GOT3 (cell line): ENCODE results near the gene KCNF1.

Source experiments
- DNase-seq: peaks from one replicate; lab custom pipeline; 2025; ENCODE audit warnings: mixed read lengths; lab: John Stamatoyannopoulos, UW

KCNF1 gene, protein sequence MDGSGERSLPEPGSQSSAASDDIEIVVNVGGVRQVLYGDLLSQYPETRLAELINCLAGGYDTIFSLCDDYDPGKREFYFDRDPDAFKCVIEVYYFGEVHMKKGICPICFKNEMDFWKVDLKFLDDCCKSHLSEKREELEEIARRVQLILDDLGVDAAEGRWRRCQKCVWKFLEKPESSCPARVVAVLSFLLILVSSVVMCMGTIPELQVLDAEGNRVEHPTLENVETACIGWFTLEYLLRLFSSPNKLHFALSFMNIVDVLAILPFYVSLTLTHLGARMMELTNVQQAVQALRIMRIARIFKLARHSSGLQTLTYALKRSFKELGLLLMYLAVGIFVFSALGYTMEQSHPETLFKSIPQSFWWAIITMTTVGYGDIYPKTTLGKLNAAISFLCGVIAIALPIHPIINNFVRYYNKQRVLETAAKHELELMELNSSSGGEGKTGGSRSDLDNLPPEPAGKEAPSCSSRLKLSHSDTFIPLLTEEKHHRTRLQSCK

DNA sequence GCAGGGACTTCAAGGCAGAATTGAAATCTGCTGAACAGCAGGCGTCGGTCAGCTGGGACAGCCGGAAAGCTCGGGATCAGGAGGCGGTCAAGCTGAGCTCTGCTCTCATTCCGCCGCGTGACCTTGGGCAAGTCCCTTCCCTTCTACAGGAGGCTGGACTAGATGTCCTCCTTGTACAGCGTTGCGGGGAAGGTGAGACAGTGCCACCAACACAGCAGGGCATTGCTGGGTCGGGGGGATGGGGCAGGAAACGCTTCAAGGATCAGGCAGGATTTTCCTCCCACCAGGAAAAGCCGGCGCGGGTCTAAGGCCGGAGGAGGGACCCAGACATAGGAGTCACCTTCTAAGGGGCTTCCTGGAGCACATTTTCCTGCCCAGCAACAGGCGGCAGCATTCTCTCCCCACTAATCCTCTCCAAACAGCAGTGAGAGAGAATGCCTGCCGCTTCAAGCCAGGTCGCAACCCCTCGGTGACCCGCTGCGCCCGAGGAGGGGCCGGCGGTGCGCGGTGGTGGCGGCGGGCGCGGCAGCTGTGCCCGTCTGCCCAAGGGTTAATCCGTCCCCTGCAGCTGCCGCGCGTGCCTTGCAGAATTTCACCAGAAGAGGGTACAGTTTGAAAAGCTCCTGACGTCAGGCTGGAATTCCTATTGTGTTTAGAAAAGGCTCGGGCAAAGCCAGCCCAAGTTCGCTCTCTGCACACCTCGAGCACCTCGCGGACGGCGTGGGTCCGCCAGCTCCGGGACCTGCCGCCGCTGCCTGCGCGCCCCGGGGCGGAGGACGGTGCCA lies at the start of gene KCNF1:
TSS of gene KCNF1 (plus strand) at position 644 of the 785 bp plus-strand sequence. CDS start 493 bp downstream, outside the sequence.
- DNase-seq: peak; percentile 5

- no peak for DNase-seq
Measured at GRCh38 chr2:10862330-10862729, 49.4 kb upstream of the KCNF1 start.

DNA sequence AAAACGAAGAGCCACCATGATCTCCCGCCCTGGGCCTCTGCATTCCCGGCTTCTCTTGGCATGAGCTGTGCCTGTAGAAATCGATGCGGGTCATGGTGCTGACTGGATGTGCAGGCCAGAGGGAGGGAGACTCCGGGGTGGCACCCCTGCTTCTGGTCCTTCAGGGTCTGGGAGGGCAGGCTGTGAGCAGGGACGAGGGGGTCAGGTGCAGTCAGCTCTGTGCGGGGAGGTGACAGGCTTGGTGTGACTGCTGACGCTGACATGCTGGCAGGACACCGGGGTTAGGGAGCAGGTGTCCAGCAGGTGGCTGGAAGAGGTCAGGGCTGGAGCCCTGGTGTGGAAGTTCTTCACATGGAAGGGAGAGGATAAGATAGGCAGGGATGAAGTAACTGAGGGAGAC lies 48.7 kb upstream of the KCNF1 start:
- DNase-seq: no peak

- DNase-seq: no peak
Measured at GRCh38 chr2:10863837-10864236, 47.9 kb upstream of the KCNF1 start.

- DNase-seq: no peak
Measured at GRCh38 chr2:10864251-10864650, 47.5 kb upstream of the KCNF1 start.

DNA sequence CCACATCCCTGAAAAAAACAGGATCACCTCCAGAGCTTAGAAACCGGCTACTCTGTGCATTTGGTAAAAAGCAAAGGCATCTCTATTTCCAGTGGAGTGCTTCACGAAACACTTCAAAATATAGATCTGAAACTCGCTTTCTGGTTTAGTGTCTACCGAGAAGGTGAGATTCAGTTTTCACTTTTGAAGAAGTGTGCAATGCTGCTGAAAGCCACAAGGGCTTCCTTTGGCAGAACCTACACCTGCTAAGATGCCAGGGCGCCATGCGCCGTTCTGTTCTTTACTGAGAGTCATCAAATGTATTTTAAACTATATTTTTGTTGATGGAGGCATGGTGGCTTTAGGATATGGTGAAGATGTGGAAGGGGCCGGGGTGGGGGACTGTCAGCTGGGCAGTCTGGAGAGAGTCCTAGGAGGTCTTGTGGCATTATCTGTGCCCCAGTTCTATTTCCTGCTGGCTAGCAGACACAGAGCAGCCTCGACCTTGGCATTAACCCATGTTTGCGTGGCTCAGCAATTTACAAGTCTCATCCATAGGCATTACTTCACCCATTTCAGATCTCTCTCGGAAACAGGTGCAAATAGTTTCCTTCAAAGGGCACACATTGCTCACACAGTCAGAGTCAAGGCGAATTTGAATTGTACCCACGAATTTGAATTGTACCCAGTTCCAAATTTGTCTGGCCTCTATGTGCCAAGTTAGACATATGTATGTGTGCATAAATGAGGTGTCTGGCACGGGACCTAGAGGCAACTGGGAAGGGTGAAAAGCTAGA lies 46.7 kb upstream of the KCNF1 start:
- DNase-seq: no peak

DNA sequence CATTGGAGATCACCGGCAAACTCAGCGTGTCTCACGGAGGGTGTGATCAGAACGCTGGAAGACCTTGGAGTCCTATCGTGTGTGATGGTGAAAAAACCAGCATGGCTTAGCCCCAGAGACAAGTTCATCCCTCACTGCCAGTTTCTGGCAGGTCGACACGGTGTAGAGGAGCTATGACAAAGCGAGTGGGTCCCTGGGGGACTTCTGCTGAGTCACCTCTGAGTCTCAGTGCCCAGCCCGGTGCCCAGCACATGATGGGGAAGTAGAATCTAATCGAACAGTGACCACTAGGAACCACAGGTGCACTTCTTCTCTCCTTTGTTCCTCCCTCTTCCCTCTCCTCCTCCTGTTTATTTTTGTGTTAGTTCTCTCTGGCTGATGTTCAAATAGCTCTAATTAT lies 45.9 kb upstream of the KCNF1 start:
- no peak for DNase-seq

DNA sequence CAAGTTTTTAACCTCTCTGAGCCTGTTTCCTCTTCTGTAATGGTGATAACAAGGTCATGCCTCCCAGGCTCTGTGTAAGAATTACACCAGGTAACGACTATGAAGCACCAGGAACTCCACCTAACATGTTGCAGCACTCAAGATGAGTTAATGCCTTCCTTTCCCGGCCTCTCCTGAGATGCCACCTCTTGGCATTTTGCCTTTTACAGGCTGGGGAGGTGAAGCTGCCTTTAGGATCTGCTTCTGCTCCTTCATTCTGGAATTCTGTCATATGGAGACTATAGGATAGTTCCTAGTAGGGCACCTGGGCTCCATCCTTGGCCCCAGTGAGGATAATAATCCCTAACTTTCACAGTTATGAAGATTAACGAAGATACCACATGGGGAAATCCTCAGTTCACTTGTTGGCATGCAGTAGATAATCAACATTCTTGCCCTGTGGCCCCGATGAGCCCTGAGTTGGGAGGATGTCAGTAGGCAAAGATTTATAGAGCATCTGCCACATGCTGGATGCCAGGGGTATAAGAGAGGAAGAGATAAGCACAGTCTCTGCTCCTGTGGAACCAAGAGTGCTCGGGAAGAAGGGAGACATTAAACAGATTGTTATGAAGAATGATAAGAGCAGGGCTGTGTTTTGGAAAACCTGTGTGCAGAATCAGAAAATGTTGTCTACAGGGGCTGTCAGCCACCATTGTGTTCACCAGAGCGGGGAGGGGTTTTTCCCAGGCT lies 43.9 kb upstream of the KCNF1 start:
- DNase-seq: no peak

GRCh38 chr2:10868465-10869314 lies 43.0 kb upstream of the KCNF1 start:
- DNase-seq: no peak

GRCh38 chr2:10871978-10872377 lies 39.8 kb upstream of the KCNF1 start:
- DNase-seq: no peak

DNA sequence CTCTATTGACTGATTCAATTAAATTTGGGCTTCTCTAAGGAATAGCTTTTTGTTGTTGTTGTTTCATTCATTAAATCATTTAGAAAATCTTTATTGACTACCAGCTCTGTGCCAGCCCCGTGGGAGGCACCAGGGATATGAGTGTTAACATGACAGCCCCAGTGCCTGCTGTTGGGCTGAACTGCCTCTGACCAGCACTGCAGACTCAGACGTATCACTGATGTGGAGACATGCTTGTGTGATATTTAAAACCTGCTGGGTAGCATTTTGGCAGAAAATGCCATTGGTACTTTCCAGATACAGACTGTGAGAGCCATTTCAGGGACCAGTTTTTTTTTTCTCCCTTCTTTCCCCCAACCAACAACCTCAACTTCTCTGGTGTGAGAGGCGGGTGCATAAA lies 38.6 kb upstream of the KCNF1 start:
- no peak for DNase-seq

DNA sequence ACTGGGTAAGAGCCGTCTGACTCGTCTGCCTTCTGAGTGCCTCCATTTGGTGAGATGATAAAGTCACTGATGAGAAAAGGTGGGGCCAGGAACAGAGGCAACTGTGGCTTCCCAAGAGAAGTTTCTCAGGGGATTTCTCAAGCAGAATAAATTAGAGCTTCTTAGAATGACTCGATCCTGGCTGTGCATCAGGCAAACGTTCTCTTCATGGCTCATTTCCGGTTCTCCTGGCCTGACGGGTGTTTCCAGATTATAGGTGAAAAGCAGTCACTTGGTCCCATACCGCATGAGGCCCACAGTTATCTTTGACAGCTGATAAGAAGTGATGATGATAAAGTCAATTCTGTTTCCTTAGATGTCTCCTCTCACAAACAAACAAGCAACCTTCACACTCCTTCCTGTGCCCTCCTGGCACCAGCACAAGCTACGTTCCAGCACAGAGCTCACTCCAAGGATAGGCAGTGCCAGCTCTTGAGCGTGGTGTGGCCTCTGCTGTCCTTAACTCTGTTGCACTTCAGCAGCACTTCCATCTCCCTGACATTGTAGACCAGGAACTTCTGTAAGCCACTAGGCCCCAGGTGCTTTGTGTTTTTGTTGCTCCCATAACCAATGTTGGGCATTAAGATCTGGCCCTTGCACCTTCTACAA lies 37.8 kb upstream of the KCNF1 start:
- DNase-seq: no peak

- DNase-seq: no peak
Measured at GRCh38 chr2:10875126-10875525, 36.6 kb upstream of the KCNF1 start.

DNA sequence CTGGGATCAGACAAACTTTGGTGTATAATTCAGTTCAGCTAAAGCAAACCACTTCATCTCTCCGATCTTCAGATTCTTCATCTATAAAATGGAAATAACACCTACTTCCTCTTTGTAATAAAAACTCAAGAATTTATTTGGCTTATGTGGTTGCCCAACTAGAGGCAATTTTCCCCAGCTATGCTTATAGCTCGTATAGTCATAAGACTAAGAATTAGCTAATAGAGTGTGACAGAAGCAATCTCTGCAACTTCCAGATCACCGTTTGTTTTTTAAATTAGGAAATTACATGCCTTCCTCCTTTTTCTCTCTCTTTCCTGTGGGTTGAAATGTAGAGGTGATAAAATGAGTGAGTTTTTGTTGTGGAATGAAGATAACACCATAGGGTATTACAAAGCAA lies 35.3 kb upstream of the KCNF1 start:
- no peak for DNase-seq

DNA sequence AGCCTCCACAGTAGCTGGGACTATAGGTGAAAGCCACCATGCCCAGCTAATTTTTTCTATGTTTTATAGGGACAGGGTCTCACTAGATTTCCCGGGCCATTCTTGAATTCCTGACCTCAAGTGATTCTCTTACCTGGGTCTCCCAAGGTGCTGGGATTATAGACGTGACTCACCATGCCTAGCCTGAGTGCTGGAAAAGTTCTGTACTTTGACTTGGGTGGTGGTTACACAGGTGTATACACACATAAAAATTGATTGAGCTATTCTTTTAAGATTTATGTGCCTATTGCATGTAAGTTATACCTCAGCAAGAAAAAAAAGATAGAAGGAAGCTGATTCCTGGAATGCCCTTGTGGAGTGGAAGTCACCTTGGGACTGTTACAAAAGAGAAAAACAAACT lies 34.8 kb upstream of the KCNF1 start:
- DNase-seq: no peak

- DNase-seq: no peak
Measured at GRCh38 chr2:10877651-10878111, 34.1 kb upstream of the KCNF1 start.

DNA sequence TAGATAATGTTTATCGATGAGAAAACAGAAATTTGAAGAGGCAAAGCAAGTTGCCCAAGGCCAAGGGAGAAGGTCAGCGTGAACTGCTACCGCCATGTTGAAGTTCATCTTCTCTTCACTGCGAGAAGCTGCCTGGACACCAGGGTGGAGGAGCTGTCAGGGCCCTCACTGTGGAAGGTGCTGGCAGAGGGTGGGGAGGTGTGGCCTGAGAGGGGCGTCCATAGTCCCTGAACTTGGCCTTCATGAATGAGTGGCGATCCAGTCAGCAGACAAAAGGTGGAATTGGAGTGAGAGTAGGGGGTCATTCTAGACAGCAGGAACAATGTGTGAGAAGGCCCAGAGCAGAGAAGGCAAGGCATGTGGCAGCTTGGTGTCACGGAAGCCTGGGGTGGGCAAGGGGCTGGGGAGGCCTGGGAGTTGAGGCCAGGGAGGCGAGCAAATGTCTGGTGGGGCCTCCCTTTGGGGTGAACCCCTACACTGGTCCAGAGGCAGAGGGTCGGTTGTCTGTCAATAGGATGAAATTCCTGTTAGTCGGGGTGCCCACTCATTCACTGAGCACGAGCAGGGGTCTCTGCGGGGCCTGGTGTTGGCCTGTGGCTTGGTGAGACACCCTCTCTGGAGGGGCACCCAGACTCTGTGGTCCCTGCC lies 33.3 kb upstream of the KCNF1 start:
- no peak for DNase-seq

- DNase-seq: no peak
Measured at GRCh38 chr2:10879159-10879558, 32.6 kb upstream of the KCNF1 start.
